ENCODE results near the gene TAOK2.

Gene TAOK2

DNA sequence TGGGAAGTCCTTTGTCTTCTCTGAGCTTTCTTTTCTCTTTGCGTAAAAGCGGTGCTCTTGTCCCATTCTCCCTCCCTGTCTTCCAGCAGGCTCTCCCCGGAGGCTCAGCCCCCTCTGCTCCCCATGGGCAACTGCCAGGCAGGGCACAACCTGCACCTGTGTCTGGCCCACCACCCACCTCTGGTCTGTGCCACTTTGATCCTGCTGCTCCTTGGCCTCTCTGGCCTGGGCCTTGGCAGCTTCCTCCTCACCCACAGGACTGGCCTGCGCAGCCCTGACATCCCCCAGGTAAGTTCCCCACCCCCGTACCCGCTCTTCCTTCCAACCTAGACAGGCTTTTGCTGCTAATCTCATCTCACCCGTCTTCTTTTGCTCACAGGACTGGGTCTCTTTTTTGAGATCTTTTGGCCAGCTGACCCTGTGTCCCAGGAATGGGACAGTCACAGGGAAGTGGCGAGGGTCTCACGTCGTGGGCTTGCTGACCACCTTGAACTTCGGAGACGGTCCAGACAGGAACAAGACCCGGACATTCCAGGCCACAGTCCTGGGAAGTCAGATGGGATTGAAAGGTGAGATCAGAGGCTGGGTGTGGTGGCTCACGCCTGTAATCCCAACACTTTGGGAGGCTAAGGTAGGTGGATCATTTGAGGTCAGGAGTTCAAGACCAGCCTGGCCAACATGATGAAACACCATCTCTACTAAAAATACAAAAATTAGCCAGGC is 10.5 kb upstream of the TAOK2 start:
- no peak for DNase-seq

GRCh38 chr16:29968205-29968604 is 5.5 kb upstream of the TAOK2 start:
- no peak for DNase-seq

DNA sequence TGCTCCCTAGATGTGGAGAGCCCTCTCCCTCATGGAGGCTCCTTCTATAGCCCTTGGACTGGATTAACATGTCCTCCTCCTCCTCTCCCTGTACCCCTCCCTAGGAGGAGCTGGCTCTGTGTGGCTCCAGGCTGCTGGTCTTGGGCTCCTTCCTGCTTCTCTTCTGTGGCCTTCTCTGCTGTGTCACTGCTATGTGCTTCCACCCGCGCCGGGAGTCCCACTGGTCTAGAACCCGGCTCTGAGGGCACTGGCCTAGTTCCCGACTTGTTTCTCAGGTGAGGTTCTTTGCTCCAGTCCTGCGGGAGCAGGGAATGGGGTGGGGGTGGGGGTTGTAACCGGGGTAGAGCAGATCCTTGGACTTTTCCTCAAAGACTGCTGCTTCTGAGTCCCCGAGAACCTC is 2.4 kb upstream of the TAOK2 start:
- DNase-seq: no peak

DNA sequence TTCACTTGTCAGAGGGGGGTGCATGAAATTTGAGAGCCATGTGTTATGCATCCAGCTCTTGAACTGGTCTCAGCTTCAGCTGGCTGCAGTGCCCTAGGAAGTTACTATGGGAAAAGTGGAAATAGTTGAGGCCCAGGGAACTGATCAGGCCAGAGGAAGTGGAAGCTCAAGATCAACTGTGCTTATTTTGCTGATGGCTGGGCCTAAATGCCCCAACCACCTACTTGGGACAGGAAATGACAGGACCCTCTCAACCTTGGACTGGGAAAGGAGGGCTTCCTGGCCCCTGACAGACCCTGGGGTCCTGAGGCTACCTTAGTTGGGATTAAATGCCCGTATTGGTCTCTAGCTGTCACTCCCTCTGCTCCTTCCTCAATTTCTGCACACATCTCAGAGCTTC is 1.2 kb upstream of the TAOK2 start:
- DNase-seq: no peak

- peak; percentile 21 for DNase-seq
These were observed 680 bp upstream of the TAOK2 start for GRCh38 chr16:29972992-29973383.

- peak; percentile 33 for DNase-seq
These were observed 844 bp downstream of the TAOK2 start for GRCh38 chr16:29974291-29975133.

GRCh38 chr16:29975134-29975538 is 1.5 kb downstream of the TAOK2 start:
- no peak for DNase-seq

- no peak for DNase-seq
These were observed 2.3 kb downstream of the TAOK2 start for GRCh38 chr16:29975811-29976511.

GRCh38 chr16:29977063-29977825 is 3.6 kb downstream of the TAOK2 start:
- DNase-seq: no peak

DNA sequence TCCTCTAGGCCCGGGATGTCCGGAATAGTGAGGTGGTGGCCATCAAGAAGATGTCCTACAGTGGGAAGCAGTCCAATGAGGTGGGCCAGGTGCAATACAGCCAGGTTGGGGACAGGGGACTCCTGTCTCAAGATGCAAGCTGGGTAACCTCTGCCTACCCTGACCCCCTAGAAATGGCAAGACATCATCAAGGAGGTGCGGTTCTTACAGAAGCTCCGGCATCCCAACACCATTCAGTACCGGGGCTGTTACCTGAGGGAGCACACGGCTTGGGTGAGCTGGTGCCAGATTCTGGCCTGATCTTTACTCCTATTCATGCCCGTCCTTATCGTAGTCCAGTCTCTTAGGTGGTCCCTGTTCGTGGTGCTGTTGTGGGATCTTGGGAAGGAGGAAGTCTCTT is 4.4 kb downstream of the TAOK2 start:
- no peak for DNase-seq

- no peak for DNase-seq
These were observed 5.0 kb downstream of the TAOK2 start for GRCh38 chr16:29978564-29979270.

DNA sequence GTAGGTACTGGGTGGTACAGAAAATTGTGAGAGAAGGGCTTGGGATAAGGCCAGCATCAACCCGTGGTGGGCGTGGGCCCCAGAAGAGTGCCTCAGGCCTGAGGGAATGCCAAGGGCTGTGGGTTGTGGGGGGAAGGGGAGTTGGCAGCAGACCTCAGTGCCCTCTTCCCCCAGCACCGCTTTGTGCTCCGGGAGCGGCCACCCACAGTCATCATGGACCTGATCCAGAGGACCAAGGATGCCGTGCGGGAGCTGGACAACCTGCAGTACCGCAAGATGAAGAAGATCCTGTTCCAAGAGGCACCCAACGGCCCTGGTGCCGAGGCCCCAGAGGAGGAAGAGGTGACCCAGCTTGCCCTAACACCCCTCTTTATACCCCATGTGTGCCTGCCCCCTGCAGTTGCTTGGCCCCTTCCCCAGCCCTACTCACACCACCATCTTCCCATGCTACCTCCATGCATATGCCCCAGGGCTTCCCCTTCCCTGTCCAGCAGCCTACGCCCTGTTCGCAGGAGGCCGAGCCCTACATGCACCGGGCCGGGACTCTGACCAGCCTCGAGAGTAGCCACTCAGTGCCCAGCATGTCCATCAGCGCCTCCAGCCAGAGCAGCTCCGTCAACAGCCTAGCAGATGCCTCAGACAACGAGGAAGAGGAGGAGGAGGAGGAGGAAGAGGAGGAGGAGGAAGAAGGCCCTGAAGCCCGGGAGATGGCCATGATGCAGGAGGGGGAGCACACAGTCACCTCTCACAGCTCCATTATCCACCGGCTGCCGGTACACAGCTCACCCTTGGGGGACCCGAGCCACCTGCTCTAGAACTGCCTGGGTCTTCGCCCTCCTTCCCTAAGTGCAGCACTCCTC is 9.1 kb downstream of the TAOK2 start:
- no peak for DNase-seq

- no peak for DNase-seq
These were observed 9.9 kb downstream of the TAOK2 start for GRCh38 chr16:29983420-29984136.

DNA sequence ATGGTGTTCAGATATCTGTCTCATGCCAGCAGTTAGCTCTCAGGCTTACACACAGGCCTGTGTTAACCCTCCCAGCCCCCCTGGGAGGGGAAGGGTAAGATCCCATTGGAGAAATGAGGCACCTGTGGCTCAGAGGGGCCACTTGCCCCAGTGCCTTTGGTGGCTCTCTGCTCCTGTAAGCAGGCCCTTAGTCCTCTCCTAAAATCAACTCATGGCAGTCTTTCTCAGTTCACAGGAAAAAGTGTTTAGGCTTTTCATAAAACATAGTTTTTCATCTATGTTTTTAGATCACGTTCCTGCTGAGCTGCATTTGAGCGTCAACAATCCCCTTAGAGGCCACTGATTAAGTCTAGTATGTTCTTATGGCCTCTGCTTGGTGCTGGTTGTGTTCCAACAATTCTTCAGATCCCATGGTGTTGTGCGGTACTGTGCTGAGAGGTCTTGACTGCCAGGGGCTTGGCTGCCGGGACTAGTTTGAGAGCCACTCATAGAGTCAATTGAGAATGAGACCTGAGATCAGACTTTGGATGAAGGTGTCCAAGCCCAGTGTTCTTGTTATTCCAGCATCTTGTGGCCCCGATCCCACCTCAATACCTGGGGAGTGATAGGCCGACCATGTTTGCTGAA is 10.6 kb downstream of the TAOK2 start:
- no peak for DNase-seq

- no peak for DNase-seq
These were observed 11.1 kb downstream of the TAOK2 start for GRCh38 chr16:29984764-29985147.

GRCh38 chr16:29985271-29985811 is 11.7 kb downstream of the TAOK2 start:
- no peak for DNase-seq

GRCh38 chr16:29986231-29986630 is 12.6 kb downstream of the TAOK2 start:
- no peak for DNase-seq

DNA sequence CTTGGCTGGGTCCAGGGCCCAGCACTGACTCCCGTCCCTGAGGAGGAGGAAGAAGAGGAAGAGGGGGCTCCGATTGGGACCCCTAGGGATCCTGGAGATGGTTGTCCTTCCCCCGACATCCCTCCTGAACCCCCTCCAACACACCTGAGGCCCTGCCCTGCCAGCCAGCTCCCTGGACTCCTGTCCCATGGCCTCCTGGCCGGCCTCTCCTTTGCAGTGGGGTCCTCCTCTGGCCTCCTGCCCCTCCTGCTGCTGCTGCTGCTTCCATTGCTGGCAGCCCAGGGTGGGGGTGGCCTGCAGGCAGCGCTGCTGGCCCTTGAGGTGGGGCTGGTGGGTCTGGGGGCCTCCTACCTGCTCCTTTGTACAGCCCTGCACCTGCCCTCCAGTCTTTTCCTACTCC is 13.3 kb downstream of the TAOK2 start:
- no peak for DNase-seq

GRCh38 chr16:29987371-29988085 is 13.9 kb downstream of the TAOK2 start:
- no peak for DNase-seq
